NCI-H1417 treated with DMSO at 0.1 percent for 48 hours (cell line): ENCODE measurements around the gene CLCF1.
A peak's percentile ranks its signal among the peaks of the same experiment; 100 is the strongest.

ENCODE experiments used
- DNase-seq: peaks from one replicate; lab custom pipeline; 2025; lab: John Stamatoyannopoulos, UW

CLCF1 gene

GRCh38 chr11:67395555-67396258 lies 22.3 kb upstream of the CLCF1 start:
- DNase-seq = no peak

- no peak for DNase-seq
Measured at GRCh38 chr11:67393990-67394389, 20.6 kb upstream of the CLCF1 start.

GRCh38 chr11:67393437-67393836 lies 20.0 kb upstream of the CLCF1 start:
- no peak for DNase-seq

- no peak for DNase-seq
Measured at GRCh38 chr11:67392183-67392715, 18.9 kb upstream of the CLCF1 start.

GRCh38 chr11:67391304-67392182 lies 18.1 kb upstream of the CLCF1 start, which contains the start of gene RAD9A:
Gene RAD9A (plus strand): TSS chr11:67391986. CDS start chr11:67392045, 59 bp downstream.
- DNase-seq = peak; percentile 64

GRCh38 chr11:67390947-67391303 lies 17.5 kb upstream of the CLCF1 start:
- no peak for DNase-seq

- DNase-seq = no peak
Measured at GRCh38 chr11:67389477-67389876, 16.1 kb upstream of the CLCF1 start.

GRCh38 chr11:67387518-67387917 lies 14.1 kb upstream of the CLCF1 start:
- DNase-seq = no peak

GRCh38 chr11:67387069-67387468 lies 13.7 kb upstream of the CLCF1 start:
- DNase-seq = no peak

- DNase-seq = no peak
Measured at GRCh38 chr11:67384851-67385366, 11.5 kb upstream of the CLCF1 start.

GRCh38 chr11:67382276-67383136 lies 9.1 kb upstream of the CLCF1 start:
- DNase-seq = no peak

GRCh38 chr11:67381244-67381972 lies 8.0 kb upstream of the CLCF1 start:
- no peak for DNase-seq

- DNase-seq = no peak
Measured at GRCh38 chr11:67379061-67380058, 6.0 kb upstream of the CLCF1 start.

GRCh38 chr11:67378544-67378943 lies 5.1 kb upstream of the CLCF1 start:
- DNase-seq = no peak

- DNase-seq = no peak
Measured at GRCh38 chr11:67376873-67377808, 3.7 kb upstream of the CLCF1 start.

GRCh38 chr11:67376063-67376820 lies 2.8 kb upstream of the CLCF1 start:
- no peak for DNase-seq

GRCh38 chr11:67375320-67376055 lies 2.1 kb upstream of the CLCF1 start:
- no peak for DNase-seq
